ENCODE measurements around the gene KRTAP10-10.

DNA sequence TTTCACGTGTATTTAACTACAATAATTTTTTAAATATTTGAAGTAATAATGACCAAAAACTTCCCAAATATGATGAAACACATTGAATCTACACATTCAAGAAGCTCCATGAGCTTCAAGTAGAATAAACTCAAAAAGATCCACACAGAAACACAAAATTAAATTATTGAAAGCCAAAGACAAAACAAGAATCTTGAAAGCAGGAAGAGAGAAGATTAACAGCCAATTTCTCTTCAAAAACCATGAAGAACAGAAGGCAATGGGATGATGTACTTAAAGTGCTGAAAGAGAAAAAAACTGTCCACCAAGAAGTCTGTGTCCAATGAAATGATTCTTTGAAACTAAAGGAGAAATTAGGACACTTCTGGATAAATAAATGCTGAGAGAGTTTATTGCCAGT, 5.1 kb upstream of the KRTAP10-10 start:
- TF ChIP-seq, protein P1, sequence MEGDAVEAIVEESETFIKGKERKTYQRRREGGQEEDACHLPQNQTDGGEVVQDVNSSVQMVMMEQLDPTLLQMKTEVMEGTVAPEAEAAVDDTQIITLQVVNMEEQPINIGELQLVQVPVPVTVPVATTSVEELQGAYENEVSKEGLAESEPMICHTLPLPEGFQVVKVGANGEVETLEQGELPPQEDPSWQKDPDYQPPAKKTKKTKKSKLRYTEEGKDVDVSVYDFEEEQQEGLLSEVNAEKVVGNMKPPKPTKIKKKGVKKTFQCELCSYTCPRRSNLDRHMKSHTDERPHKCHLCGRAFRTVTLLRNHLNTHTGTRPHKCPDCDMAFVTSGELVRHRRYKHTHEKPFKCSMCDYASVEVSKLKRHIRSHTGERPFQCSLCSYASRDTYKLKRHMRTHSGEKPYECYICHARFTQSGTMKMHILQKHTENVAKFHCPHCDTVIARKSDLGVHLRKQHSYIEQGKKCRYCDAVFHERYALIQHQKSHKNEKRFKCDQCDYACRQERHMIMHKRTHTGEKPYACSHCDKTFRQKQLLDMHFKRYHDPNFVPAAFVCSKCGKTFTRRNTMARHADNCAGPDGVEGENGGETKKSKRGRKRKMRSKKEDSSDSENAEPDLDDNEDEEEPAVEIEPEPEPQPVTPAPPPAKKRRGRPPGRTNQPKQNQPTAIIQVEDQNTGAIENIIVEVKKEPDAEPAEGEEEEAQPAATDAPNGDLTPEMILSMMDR (IDR thresholded peaks at IDR 0.05 in 8 of 11, conservative IDR thresholded peaks at IDR 0.05 in 3 of 11), result no peak
- no peak for TF ChIP-seq POLR2A (IDR thresholded peaks at IDR 0.05)
